Keratinocyte (primary cell): ENCODE measurements around the gene PRR3.

Experiments used
- CTCF ChIP-seq, 3 experiments: IDR thresholded peaks in 1 of 3; conservative IDR thresholded peaks in 1 of 3; optimal IDR thresholded peaks in 1 of 3; 2 replicates in 2 of 3; 3 replicates in 1 of 3; pipeline versions ENCODE3 to v1.5.1; 2011; ENCODE audit warnings: low read length in 3 of 3, mild to moderate bottlenecking in 3 of 3, moderate library complexity in 2 of 3, control low read depth in 1 of 3, inconsistent platforms in 1 of 3; ENCODE audit not compliant: insufficient read depth in 2 of 3; ENCODE audit errors: extremely low read depth in 1 of 3
- EZH2 ChIP-seq: IDR thresholded peaks from one replicate; pipeline ENCODE4 v1.6.1; 2012; ENCODE audit warnings: inconsistent platforms, mild to moderate bottlenecking, low read length, moderate library complexity

- TF ChIP-seq CTCF (optimal IDR thresholded peaks at IDR 0.05 in 1 of 3, IDR thresholded peaks at IDR 0.05 in 1 of 3, conservative IDR thresholded peaks at IDR 0.05 in 1 of 3; ENCODE audit: extremely low read depth in 1 of 3, insufficient read depth in 2 of 3, low read length in 3 of 3) (no peak), EZH2 (no peak)
These were observed 44.9 kb downstream of the PRR3 start for GRCh38 chr6:30601815-30602641.
